HFF-Myc (cell line): ENCODE results near the gene CUEDC1.

Experiments
- DNase-seq: peaks from one replicate; pipeline ENCODE4 v3.0.0-alpha.2; 2011; ENCODE audit warnings: low read depth; ENCODE audit errors: extremely low read depth
- H3K4me3 ChIP-seq: replicated peaks from 2 replicates; pipeline ENCODE4 v1.5.1; 2011; ENCODE audit warnings: low read depth, mild to moderate bottlenecking, control low read depth, low read length
- TF ChIP-seq, protein P1 (sequence below): IDR thresholded peaks from 2 replicates; pipeline ENCODE4 v1.5.1; 2012; ENCODE audit warnings: mild to moderate bottlenecking, low read depth, low read length, control low read depth; ENCODE audit errors: missing control alignments

The CUEDC1 gene, protein sequence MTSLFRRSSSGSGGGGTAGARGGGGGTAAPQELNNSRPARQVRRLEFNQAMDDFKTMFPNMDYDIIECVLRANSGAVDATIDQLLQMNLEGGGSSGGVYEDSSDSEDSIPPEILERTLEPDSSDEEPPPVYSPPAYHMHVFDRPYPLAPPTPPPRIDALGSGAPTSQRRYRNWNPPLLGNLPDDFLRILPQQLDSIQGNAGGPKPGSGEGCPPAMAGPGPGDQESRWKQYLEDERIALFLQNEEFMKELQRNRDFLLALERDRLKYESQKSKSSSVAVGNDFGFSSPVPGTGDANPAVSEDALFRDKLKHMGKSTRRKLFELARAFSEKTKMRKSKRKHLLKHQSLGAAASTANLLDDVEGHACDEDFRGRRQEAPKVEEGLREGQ

DNA sequence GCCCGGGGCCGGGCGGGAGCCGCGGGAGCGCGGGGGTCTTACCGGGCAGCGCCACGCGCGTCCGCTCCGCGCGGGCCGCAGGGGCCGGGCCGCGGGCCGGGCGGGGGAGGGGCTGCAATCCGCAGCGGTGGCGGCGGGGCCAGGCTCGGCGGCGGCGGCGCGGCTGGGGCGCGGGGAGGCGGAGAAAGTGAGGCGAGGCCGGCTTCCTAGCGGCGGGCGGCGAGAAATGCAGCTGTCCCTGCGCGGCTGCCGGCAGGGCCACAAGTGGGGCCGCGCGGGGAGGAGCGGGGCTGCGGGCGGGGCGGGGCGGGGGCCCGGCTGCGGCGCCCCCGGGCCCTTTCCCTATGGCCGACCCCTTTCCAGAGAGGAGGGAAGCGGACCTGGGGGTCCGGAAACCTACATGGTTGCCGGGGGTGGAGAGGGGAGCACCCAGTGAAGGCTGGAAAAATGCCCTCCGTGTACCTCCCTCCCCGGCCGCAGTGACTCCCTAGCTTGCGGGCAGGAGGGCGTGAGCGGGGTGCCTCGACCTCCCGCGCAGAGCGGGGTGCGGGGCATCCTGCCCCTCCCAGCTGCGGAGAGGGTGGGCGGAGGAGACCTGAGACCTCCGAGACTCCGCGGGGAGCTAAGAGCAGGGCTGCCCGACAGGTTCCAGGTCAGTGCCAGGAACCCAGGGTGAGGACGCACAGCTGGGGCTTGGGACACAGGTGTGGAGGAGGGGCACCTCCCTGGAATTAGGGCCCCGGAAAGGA lies at the start of gene CUEDC1:
CUEDC1 (minus strand) TSS at position 230 of the 749 bp plus-strand sequence. CDS start 69,848 bp downstream, outside the sequence.
- TF ChIP-seq, protein P1, sequence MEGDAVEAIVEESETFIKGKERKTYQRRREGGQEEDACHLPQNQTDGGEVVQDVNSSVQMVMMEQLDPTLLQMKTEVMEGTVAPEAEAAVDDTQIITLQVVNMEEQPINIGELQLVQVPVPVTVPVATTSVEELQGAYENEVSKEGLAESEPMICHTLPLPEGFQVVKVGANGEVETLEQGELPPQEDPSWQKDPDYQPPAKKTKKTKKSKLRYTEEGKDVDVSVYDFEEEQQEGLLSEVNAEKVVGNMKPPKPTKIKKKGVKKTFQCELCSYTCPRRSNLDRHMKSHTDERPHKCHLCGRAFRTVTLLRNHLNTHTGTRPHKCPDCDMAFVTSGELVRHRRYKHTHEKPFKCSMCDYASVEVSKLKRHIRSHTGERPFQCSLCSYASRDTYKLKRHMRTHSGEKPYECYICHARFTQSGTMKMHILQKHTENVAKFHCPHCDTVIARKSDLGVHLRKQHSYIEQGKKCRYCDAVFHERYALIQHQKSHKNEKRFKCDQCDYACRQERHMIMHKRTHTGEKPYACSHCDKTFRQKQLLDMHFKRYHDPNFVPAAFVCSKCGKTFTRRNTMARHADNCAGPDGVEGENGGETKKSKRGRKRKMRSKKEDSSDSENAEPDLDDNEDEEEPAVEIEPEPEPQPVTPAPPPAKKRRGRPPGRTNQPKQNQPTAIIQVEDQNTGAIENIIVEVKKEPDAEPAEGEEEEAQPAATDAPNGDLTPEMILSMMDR, result no peak
- H3K4me3 ChIP-seq, result peak within 1 kb of the TSS; percentile 63
- no peak for DNase-seq

DNA sequence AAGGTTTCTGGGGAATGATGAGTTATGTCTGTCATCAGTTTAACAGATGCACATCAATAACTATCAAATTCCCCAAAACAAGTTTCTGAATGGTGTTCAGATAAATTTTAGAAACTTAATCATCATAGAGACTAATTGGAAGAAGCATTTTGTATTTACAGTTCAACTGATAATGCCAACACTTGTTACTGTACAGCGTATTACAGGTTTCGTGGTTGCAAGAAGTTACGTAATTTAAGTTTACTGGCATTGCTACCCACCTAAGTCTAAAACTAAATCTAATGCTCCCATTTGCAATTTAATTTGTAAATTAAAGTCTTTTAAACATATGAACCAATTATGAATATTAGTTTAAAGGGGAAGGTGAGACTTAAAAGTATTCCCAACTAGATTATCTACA lies 48.8 kb upstream of the CUEDC1 start:
- H3K4me3 ChIP-seq, result peak overlapping the region; percentile 99
- no peak for DNase-seq
- TF ChIP-seq, protein P1, result no peak

DNA sequence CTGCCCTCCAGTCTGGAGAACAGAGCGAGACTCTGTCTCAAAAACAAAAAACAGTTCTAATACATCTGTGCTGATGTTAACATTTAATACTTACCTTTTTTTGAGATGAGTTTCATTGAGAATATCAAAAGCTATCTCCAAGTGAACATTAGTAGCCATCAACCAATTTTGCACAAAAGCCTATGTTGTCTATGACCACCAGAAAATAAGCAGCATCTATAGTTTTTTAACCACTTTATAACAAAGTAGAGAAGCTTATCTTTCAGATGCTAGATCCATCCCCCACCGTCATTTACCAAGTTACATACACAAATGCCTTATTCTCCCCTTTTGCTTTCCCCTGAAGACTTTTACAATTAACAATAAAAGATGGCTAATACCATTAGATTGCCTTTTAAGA lies 47.8 kb upstream of the CUEDC1 start:
- peak overlapping the region; percentile 99 for H3K4me3 ChIP-seq
- TF ChIP-seq, protein P1, result no peak
- no peak for DNase-seq

DNA sequence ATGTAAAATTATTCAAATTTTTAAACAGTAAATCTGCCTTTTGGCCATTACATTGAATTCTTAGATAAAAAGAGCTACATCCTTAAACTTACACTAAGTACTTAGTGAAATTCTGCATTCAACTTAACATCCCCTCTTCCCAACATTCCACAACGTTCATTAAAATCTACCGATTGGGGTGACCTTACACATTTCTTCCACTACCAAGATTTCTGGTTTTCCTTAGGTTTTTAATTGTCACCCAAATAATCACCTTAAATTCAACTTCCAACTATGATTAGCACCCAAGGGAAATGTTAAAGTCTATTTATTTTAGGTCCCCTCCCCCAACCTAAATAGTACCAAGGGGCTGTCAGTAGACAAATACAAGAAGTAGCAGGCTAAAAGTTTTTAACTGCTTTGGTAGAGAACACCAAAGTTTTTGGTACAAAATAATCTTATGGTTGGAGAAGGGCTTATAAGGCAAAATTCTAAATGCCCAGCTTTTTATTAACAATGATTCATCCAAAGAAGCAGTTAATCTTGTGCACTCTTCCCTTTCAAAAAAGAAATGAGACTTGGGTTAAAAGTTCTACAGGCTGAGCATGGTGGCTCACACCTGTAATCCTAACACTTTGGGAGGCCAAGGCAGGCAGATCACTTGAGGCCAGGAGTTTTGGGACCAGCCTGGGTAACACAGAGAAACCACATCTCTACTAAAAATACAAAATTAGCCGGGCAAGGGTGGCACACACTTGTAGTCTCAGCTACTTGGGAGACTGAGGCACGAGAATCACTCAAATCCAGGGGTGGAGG lies 47.1 kb upstream of the CUEDC1 start:
- H3K4me3 ChIP-seq, result peak overlapping the region; percentile 99
- TF ChIP-seq, protein P1, result no peak
- no peak for DNase-seq

DNA sequence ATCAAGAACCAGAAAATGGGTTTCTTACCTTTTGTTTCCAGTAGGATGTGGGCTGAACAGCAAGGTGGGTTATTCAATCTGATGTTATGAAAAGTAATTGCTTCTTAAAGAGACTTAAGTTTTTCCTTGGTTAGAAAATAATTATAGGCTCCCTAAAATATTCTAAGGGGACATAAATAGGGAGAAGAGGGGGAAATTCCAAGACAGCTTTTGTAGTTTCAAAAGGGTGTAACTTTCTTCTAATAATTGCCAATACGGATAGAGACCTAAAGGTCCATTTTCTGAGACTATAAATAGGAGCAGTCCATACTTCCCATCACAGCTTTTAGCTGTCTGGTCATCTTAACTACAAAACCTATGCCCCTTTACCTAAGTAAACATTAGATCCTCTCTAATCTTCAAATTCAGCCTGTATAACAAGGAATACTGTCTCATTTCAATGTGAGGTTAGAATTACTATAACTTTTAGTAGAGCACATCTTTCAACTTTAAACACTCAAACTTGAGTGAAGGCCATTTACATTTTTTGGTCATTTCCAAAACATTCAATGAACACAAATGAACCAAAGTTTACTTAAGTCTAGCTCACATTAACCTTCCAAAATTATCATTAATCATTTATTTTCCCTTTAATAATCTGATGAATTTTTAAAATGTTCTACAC lies 46.4 kb upstream of the CUEDC1 start:
- no peak overlapping the region for H3K4me3 ChIP-seq
- TF ChIP-seq, protein P1, result no peak
- no peak for DNase-seq

DNA sequence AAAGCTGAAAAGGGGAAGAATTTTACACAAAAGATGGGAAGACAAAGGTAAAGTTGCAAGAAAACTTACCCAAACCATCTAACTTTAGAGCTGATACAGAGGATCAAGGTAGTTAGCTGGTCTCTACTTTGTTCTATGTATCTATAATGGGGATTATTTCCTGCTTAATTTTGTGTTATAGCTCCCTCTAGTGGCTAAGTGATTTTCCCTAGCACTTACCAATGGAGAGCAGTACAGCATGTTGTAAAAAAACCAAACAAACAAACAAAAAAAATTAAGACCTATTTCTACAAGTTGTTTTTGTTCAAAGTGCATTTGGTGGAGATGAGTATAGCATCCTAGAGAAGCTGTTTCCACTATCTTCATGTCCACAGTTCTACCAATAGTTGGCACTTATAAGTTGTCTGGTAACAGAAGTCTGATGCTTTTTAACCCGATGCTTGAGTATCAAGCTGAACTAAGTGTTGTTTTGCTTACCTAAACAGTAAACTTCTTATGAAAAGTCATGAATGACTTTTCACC lies 44.3 kb upstream of the CUEDC1 start:
- no peak for DNase-seq
- TF ChIP-seq, protein P1, result peak; percentile 63
- H3K4me3 ChIP-seq, result no peak overlapping the region
